GM12878 (cell line): ENCODE measurements around the gene PAPPA. TPM values are rescaled to one million over a fixed set of nuclear protein-coding genes. Genes with fewer than 3 reads are reported as not detected.

ENCODE experiments used
- ATAC-seq: fragments of 200-7000 bp; cut with Tn5 transposase; 3 replicates; pipeline ENCODE4 v1.9.1; 2020; ENCODE audit warnings: mild to moderate bottlenecking, moderate library complexity
- BruUV-seq: library from RNA; stranded (reverse); fragments of 400-500 nt; replicated peaks from 2 replicates; lab custom pipeline; 2021; lab: Mats Ljungman, UMichigan
- CTCF ChIA-PET: fragments of 300-600 bp; sonication (Branson Sonifier 250); formaldehyde crosslinking; extraction: SDS; loops from one replicate; lab custom pipeline; 2021; ENCODE audit warnings: inconsistent platforms; lab: Yijun Ruan, JAX
- POLR2A ChIA-PET: fragments of 350-600 bp; formaldehyde crosslinking; extraction: SDS; loops from one replicate; lab custom pipeline; 2021; ENCODE audit warnings: inconsistent platforms; lab: Charles Lee
- RAD21 ChIA-PET: fragments of 300-600 bp; sonication (Branson Sonifier 250); formaldehyde crosslinking; loops from one replicate; lab custom pipeline; 2023; ENCODE audit warnings: antibody characterized with exemption; ENCODE audit not compliant: unreplicated experiment; lab: Charles Lee
- SMC1A ChIA-PET: fragments of 300-600 bp; sonication (Branson Sonifier 250); formaldehyde crosslinking; loops from one replicate; lab custom pipeline; 2023; ENCODE audit not compliant: unreplicated experiment, uncharacterized antibody; lab: Charles Lee
- DNase-seq: peaks from one replicate; pipeline ENCODE4 v3.0.0-alpha.2; 2011; ENCODE audit warnings: low read depth, low spot score
- FAIRE-seq: peaks from 3 replicates; lab custom pipeline; 2011; peaks lifted over from hg19 to GRCh38; lab: Jason Lieb, UNC
- H2AFZ ChIP-seq: 2 replicates; pipeline ENCODE4 v1.6.0; 2011; ENCODE audit warnings: low read depth, low read length, control low read depth; ENCODE audit not compliant: control insufficient read depth
- H3K27ac ChIP-seq: 2 replicates; pipeline ENCODE4 v1.5.1; 2011; ENCODE audit warnings: control low read depth; ENCODE audit not compliant: control insufficient read depth, insufficient read depth
- H3K27me3 ChIP-seq, 2 experiments: replicated peaks in 1 of 2; 2 replicates each; pipeline versions ENCODE4 v1.6.0 to v1.6.1; 2011; ENCODE audit warnings: low read length in 1 of 2; ENCODE audit not compliant: control insufficient read depth in 2 of 2, insufficient read depth in 2 of 2
- H3K36me3 ChIP-seq, 2 experiments: 2 replicates each; pipeline ENCODE4 v1.5.1; 2011; ENCODE audit warnings: low read length in 1 of 2; ENCODE audit not compliant: control insufficient read depth in 2 of 2, insufficient read depth in 2 of 2
- H3K4me1 ChIP-seq: 2 replicates; pipeline ENCODE4 v1.6.1; 2011; ENCODE audit warnings: mild to moderate bottlenecking, low read length, moderate library complexity, mixed read lengths; ENCODE audit not compliant: control insufficient read depth, insufficient read depth
- H3K4me2 ChIP-seq: 2 replicates; pipeline ENCODE4 v1.6.0; 2011; ENCODE audit warnings: control low read depth; ENCODE audit not compliant: control insufficient read depth, insufficient read depth
- H3K4me3 ChIP-seq: fragments of 200-600 bp; sonication (generic); 2 replicates; pipeline ENCODE4 v1.5.1; 2016
- H3K79me2 ChIP-seq: 2 replicates; pipeline ENCODE4 v1.6.0; 2011; ENCODE audit warnings: low read length; ENCODE audit not compliant: control insufficient read depth, insufficient read depth
- H3K9ac ChIP-seq: 2 replicates; pipeline ENCODE4 v1.8.0; 2011; ENCODE audit warnings: low read length, control low read depth, mixed read lengths; ENCODE audit not compliant: control insufficient read depth, insufficient read depth
- H3K9me3 ChIP-seq: replicated peaks from 3 replicates; pipeline ENCODE4 v1.5.1; 2011; ENCODE audit warnings: mild to moderate bottlenecking, low read length; ENCODE audit not compliant: control insufficient read depth, insufficient read depth
- H4K20me1 ChIP-seq: 2 replicates; pipeline ENCODE4 v1.6.0; 2011; ENCODE audit not compliant: control insufficient read depth, insufficient read depth
- ATF7 ChIP-seq: fragments of 450-650 bp; IDR thresholded peaks from 2 replicates; pipeline ENCODE4 v1.6.1; 2016; ENCODE audit warnings: low read depth, mild to moderate bottlenecking
- GABPA ChIP-seq: IDR thresholded peaks from 2 replicates; pipeline ENCODE4 v1.6.1; 2014; ENCODE audit warnings: antibody characterized with exemption, low read depth, mild to moderate bottlenecking, inconsistent platforms
- KLF5 ChIP-seq: fragments of 450-650 bp; IDR thresholded peaks from 2 replicates; pipeline ENCODE4 v1.6.1; 2014; ENCODE audit warnings: mild to moderate bottlenecking; ENCODE audit not compliant: partially characterized antibody
- NFYB ChIP-seq: IDR thresholded peaks from 2 replicates; pipeline ENCODE4 v1.6.1; 2011; ENCODE audit warnings: low read depth, mild to moderate bottlenecking, low read length, improper control_type of control experiment, moderate library complexity; ENCODE audit not compliant: insufficient read depth
- SMC3 ChIP-seq: IDR thresholded peaks from 2 replicates; pipeline ENCODE4 v1.6.1; 2011; ENCODE audit warnings: low read length, improper control_type of control experiment, borderline replicate concordance
- YBX1 ChIP-seq: fragments of 450-650 bp; IDR thresholded peaks from 2 replicates; pipeline ENCODE4 v1.6.1; 2016; ENCODE audit warnings: antibody characterized with exemption
- ZNF207 ChIP-seq: fragments of 450-650 bp; IDR thresholded peaks from 2 replicates; pipeline ENCODE4 v1.6.1; 2014; ENCODE audit warnings: antibody characterized with exemption, mild to moderate bottlenecking, borderline replicate concordance
- WGBS: methylation state at CpG from one replicate; pipeline ENCODE4 v1.1.6; 2016; ENCODE audit warnings: low lambda C conversion rate; ENCODE audit not compliant: insufficient replicate concordance, insufficient coverage; ENCODE audit errors: missing lambda C conversion rate; 5-methylcytosine and 5-hydroxymethylcytosine counted together
- in situ Hi-C: fragments of 300-500 bp; cut with MboI; formaldehyde crosslinking; loops from 9 replicates; pipeline ENCODE4 v1.14.3; 2018; ENCODE audit warnings: mixed read lengths
- intact Hi-C: fragments of 100-400 bp; cut with micrococcal nuclease; formaldehyde crosslinking; loops from one replicate; pipeline ENCODE4 v1.14.2; 2022; ENCODE audit not compliant: unreplicated experiment
- polyA plus RNA-seq, 11 experiments: library from polyadenylated mRNA; depleted of rRNA in 4 of 11; unstranded in 6 of 11; stranded (reverse) in 5 of 11; fragments of >200 nt; fragmentation: Nextera tagmentation in 4 of 11; fragmentation: Illumina TruSeq in 1 of 11; extraction: Ambion mirVana in 4 of 11; extraction: Trizol in 1 of 11; gene quantifications; 1 replicate in 1 of 11; 2 replicates in 10 of 11; pipeline versions ENCODE4 v1.2.1 to v1.2.3, GENCODE V29; 2011 to 2016; ENCODE audit warnings: inconsistent platforms in 2 of 11, missing spikeins in 2 of 11, low read depth in 1 of 11
- total RNA-seq, 4 experiments: library from RNA; depleted of rRNA in 3 of 4; stranded (reverse); fragments of >200 nt in 3 of 4; fragmentation: Illumina TruSeq in 1 of 4; extraction: Trizol in 1 of 4; gene quantifications; 2 replicates each; pipeline versions ENCODE4 v1.2.1 to v1.2.3, GENCODE V29; 2013 to 2021
- TF ChIP-seq, protein P1 (sequence below): IDR thresholded peaks from 2 replicates; pipeline ENCODE4 v1.6.1; 2011; ENCODE audit warnings: borderline replicate concordance, low read depth, mild to moderate bottlenecking, moderate library complexity, low read length; ENCODE audit not compliant: insufficient read depth, poor library complexity, severe bottlenecking
- TF ChIP-seq, protein P2 (sequence below): IDR thresholded peaks from 2 replicates; pipeline ENCODE4 v1.6.1; 2011; ENCODE audit warnings: mild to moderate bottlenecking, low read depth, low read length, moderate library complexity; ENCODE audit not compliant: insufficient replicate concordance
- TF ChIP-seq, protein P3 (sequence below): fragments of 150-350 bp; IDR thresholded peaks from 2 replicates; pipeline ENCODE4 v1.6.1; 2014; ENCODE audit warnings: mild to moderate bottlenecking, low read depth, low read length

PAPPA gene
- total and polyA plus RNA-seq, 10 of the 15 experiments (the other 5 are each of a cell fraction or from before 2014, with no cell fraction given): under 0.01 to 0.19 (median 0.02) TPM; not detected in 4

DNA sequence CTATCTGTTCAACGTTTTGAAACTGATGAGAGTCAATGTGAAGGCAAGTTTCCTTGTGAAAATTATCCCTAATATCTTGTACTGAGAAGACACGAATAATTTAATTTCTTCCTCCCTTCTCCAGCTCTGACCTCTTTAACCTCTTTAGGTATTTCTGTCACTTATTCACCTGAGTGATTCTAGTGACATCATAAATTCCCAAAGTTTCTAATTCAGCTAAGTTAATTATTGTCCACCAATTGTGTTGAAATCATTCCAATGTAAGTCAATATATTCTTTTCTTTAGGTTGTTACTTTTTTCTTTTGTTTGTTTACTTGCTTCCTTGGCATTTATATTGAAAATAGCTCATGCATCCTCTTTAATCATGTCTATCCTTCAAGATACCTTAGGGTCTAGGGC lies 143.8 kb downstream of the PAPPA start:
- intact Hi-C loops (no loop called here), in situ Hi-C loops (no loop called here)
- no peak overlapping the region for H3K27ac ChIP-seq
- no peak for ATAC-seq
- H3K4me2 ChIP-seq: no peak overlapping the region
- 5% methylated on average over 2 of the region's 2 CpGs for WGBS
- CTCF ChIA-PET: no interaction called here
- no peak overlapping the region for H3K4me3 ChIP-seq
- SMC1A ChIA-PET: interaction anchor here (1.4 kb wide), 1 partner anchor 51 kb away, joined by 3 read pairs; no protein-coding TSS in a partner anchor
- POLR2A ChIA-PET: no interaction called here
- no peaks in the 10 kb centered on the region for H3K4me1 ChIP-seq
- no peaks in the 10 kb centered on the region for H3K79me2 ChIP-seq
- no TSS peak for BruUV-seq
- no peak overlapping the region for H3K9ac ChIP-seq
- no peaks in the 10 kb centered on the region for H4K20me1 ChIP-seq
- H2AFZ ChIP-seq: no peak overlapping the region
- DNase-seq: no peak
- peaks cover 0 to 3% of the 10 kb centered on the region in 2 experiments; a peak in 1 of 4 replicates for H3K27me3 ChIP-seq
- TF ChIP-seq ATF7 (no peak), SMC3 (no peak), ZNF207 (no peak), KLF5 (no peak)
- TF ChIP-seq, protein P1, sequence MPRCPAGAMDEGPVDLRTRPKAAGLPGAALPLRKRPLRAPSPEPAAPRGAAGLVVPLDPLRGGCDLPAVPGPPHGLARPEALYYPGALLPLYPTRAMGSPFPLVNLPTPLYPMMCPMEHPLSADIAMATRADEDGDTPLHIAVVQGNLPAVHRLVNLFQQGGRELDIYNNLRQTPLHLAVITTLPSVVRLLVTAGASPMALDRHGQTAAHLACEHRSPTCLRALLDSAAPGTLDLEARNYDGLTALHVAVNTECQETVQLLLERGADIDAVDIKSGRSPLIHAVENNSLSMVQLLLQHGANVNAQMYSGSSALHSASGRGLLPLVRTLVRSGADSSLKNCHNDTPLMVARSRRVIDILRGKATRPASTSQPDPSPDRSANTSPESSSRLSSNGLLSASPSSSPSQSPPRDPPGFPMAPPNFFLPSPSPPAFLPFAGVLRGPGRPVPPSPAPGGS: no peak
- TF ChIP-seq, all 136 proteins: peak for 0
- H3K36me3 ChIP-seq: no peaks in the 10 kb centered on the region
- RAD21 ChIA-PET: no interaction called here
- FAIRE-seq: no peak
- no peaks in the 10 kb centered on the region for H3K9me3 ChIP-seq

DNA sequence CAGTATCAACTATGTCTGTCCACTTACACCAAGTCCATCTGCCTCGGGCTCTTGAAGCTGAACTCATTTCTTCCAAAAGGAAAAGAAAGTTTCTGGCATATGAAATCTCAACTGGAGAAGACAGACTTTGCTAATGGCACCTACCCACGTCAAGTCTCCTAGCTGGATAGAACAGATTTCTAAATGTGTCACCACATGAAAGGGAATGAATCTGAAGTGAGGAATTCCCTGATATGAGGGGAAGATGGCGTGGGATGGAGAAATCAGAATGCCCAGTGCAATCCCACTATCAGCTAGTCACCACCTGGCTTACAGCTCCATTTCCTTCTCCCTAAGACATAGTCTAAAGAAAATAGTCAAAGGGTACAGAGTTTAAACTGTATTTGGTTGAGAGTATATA lies 144.7 kb downstream of the PAPPA start:
- BruUV-seq: no TSS peak
- no peak overlapping the region for H3K9ac ChIP-seq
- peaks cover 0 to 3% of the 10 kb centered on the region in 2 experiments; a peak in 1 of 4 replicates for H3K27me3 ChIP-seq
- in situ Hi-C loops (no loop called here), intact Hi-C loops (no loop called here)
- no peak overlapping the region for H3K4me3 ChIP-seq
- WGBS: 0% methylated on average over 3 of the region's 3 CpGs
- H2AFZ ChIP-seq: no peak overlapping the region
- ChIA-PET POLR2A (no interaction called here), CTCF (interaction anchor here (0.7 to 1.0 kb wide), 2 partner anchors 9 to 12 kb away, joined by 3 read pairs; no protein-coding TSS in a partner anchor), SMC1A (interaction anchor here (1.0 to 1.4 kb wide), 3 partner anchors 10 to 52 kb away, joined by 3 read pairs; no protein-coding TSS in a partner anchor), RAD21 (no interaction called here)
- H3K79me2 ChIP-seq: no peaks in the 10 kb centered on the region
- DNase-seq (no peak), FAIRE-seq (no peak), ATAC-seq (no peak)
- no peaks in the 10 kb centered on the region for H4K20me1 ChIP-seq
- H3K4me1 ChIP-seq: no peaks in the 10 kb centered on the region
- H3K9me3 ChIP-seq: no peaks in the 10 kb centered on the region
- no peaks in the 10 kb centered on the region for H3K36me3 ChIP-seq
- H3K27ac ChIP-seq: no peak overlapping the region
- no peak overlapping the region for H3K4me2 ChIP-seq
- TF ChIP-seq, protein P2, sequence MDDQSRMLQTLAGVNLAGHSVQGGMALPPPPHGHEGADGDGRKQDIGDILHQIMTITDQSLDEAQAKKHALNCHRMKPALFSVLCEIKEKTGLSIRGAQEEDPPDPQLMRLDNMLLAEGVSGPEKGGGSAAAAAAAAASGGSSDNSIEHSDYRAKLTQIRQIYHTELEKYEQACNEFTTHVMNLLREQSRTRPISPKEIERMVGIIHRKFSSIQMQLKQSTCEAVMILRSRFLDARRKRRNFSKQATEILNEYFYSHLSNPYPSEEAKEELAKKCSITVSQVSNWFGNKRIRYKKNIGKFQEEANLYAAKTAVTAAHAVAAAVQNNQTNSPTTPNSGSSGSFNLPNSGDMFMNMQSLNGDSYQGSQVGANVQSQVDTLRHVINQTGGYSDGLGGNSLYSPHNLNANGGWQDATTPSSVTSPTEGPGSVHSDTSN: no peak
- no peak for TF ChIP-seq NFYB
- TF ChIP-seq GABPA: no peak
- TF ChIP-seq, protein P3, sequence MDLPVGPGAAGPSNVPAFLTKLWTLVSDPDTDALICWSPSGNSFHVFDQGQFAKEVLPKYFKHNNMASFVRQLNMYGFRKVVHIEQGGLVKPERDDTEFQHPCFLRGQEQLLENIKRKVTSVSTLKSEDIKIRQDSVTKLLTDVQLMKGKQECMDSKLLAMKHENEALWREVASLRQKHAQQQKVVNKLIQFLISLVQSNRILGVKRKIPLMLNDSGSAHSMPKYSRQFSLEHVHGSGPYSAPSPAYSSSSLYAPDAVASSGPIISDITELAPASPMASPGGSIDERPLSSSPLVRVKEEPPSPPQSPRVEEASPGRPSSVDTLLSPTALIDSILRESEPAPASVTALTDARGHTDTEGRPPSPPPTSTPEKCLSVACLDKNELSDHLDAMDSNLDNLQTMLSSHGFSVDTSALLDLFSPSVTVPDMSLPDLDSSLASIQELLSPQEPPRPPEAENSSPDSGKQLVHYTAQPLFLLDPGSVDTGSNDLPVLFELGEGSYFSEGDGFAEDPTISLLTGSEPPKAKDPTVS: no peak
- no peak for TF ChIP-seq YBX1
